Liver (tissue), 3 donors: ENCODE measurements around the gene GREB1.

Experiments used
- FOXA1 ChIP-seq: IDR thresholded peaks from 2 replicates; pipeline ENCODE4 v1.6.1; 2016; ENCODE audit warnings: antibody characterized with exemption
- JUND ChIP-seq, 2 donors: IDR thresholded peaks; 2 replicates each; pipeline ENCODE4 v1.6.1; 2016; ENCODE audit warnings: antibody characterized with exemption in 2 of 2
- RAD21 ChIP-seq, 2 donors: IDR thresholded peaks; 2 replicates each; pipeline ENCODE4 v1.6.1; 2016; ENCODE audit warnings: antibody characterized with exemption in 2 of 2, mild to moderate bottlenecking in 2 of 2
- SP1 ChIP-seq: IDR thresholded peaks from 2 replicates; pipeline ENCODE4 v1.6.1; 2018; ENCODE audit warnings: antibody characterized with exemption, mild to moderate bottlenecking
- TAF1 ChIP-seq: conservative IDR thresholded peaks from 2 replicates; pipeline ENCODE4 v1.6.1; 2016; ENCODE audit warnings: antibody characterized with exemption, mild to moderate bottlenecking
- TF ChIP-seq, protein P1 (sequence below): IDR thresholded peaks from 2 replicates; pipeline ENCODE4 v1.6.1; 2016; ENCODE audit warnings: antibody characterized with exemption
- TF ChIP-seq, protein P2 (sequence below): IDR thresholded peaks from 2 replicates; pipeline ENCODE4 v1.6.1; 2016; ENCODE audit warnings: antibody characterized with exemption
- TF ChIP-seq, protein P3 (sequence below): fragments of 150-350 bp; IDR thresholded peaks from 2 replicates; pipeline ENCODE4 v1.5.1; 2017; ENCODE audit warnings: improper control_type of control experiment, low read depth, low read length; ENCODE audit not compliant: missing input control
- donor health status: healthy.
- donor health status: healthy.

DNA sequence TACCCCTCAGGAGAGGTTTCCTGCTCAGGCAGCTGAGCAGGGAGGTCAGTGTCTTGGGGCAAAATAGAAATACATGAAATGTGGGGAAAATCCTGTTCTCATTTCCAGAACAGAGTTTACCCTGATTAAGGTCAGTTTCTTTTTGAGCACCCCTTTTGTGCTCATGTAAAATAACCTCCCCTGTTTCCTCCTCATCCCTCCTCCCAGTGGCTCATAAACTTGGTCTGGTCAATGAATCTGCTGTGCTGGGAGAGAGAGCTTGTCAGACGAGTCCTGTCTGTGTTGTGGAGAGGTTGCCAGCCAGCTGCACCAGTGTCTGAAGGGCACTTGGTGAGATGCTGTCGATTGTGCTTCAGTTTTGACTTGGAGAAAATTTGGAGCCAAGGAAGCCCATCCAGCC is 87.6 kb downstream of the GREB1 start:
- TF ChIP-seq, protein P1, sequence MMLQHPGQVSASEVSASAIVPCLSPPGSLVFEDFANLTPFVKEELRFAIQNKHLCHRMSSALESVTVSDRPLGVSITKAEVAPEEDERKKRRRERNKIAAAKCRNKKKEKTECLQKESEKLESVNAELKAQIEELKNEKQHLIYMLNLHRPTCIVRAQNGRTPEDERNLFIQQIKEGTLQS: no peak
- TF ChIP-seq, protein P2, sequence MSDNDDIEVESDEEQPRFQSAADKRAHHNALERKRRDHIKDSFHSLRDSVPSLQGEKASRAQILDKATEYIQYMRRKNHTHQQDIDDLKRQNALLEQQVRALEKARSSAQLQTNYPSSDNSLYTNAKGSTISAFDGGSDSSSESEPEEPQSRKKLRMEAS: no peak
- TF ChIP-seq, protein P3, sequence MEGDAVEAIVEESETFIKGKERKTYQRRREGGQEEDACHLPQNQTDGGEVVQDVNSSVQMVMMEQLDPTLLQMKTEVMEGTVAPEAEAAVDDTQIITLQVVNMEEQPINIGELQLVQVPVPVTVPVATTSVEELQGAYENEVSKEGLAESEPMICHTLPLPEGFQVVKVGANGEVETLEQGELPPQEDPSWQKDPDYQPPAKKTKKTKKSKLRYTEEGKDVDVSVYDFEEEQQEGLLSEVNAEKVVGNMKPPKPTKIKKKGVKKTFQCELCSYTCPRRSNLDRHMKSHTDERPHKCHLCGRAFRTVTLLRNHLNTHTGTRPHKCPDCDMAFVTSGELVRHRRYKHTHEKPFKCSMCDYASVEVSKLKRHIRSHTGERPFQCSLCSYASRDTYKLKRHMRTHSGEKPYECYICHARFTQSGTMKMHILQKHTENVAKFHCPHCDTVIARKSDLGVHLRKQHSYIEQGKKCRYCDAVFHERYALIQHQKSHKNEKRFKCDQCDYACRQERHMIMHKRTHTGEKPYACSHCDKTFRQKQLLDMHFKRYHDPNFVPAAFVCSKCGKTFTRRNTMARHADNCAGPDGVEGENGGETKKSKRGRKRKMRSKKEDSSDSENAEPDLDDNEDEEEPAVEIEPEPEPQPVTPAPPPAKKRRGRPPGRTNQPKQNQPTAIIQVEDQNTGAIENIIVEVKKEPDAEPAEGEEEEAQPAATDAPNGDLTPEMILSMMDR: no peak
- TF ChIP-seq RAD21 (IDR thresholded peaks at IDR 0.05): no peak
- no peak for TF ChIP-seq SP1
- no peak for TF ChIP-seq JUND (IDR thresholded peaks at IDR 0.05)
- no peak for TF ChIP-seq FOXA1
- TF ChIP-seq TAF1: no peak
